K562 (cell line): Measurements from ENCODE around the gene JAKMIP2.

ENCODE experiments used
- CTCF ChIP-seq, 3 experiments: IDR thresholded peaks in 2 of 3; conservative IDR thresholded peaks in 1 of 3; 2 replicates each; pipeline ENCODE4 v1.5.1; 2011 to 2012; ENCODE audit warnings: low read length in 3 of 3, mild to moderate bottlenecking in 3 of 3, control low read depth in 2 of 3, improper control_type of control experiment in 1 of 3, inconsistent platforms in 1 of 3, low read depth in 1 of 3, mixed read lengths in 1 of 3, moderate library complexity in 1 of 3; ENCODE audit not compliant: insufficient read depth in 2 of 3
- EZH2 ChIP-seq: IDR thresholded peaks from 2 replicates; pipeline ENCODE4 v1.6.1; 2012; ENCODE audit warnings: low read depth, mild to moderate bottlenecking, inconsistent platforms, low read length, borderline replicate concordance
- IRF2 ChIP-seq: sonication (generic); formaldehyde crosslinking; IDR thresholded peaks from 2 replicates; pipeline ENCODE4 v1.8.1; 2022; ENCODE audit warnings: mild to moderate bottlenecking, missing genetic modification reagents
- JUNB ChIP-seq: fragments of 450-650 bp; formaldehyde crosslinking; conservative IDR thresholded peaks from 2 replicates; pipeline ENCODE4 v1.4.0; 2020; ENCODE audit warnings: mild to moderate bottlenecking
- KDM1A ChIP-seq, 2 experiments: fragments of 450-650 bp; IDR thresholded peaks; 2 replicates each; pipeline ENCODE4 v1.6.1; 2016; ENCODE audit warnings: mild to moderate bottlenecking in 2 of 2
- MAFG ChIP-seq: fragments of 450-650 bp; conservative IDR thresholded peaks from 2 replicates; pipeline ENCODE4 v1.6.1; 2016; ENCODE audit warnings: missing genetic modification characterization, missing compliant biosample characterization
- MEF2A ChIP-seq: IDR thresholded peaks from 2 replicates; pipeline ENCODE4 v1.6.1; 2011; ENCODE audit warnings: low read depth, mild to moderate bottlenecking, low read length, moderate library complexity; ENCODE audit not compliant: control insufficient read depth
- MEIS2 ChIP-seq: fragments of 450-650 bp; IDR thresholded peaks from 2 replicates; pipeline ENCODE4 v1.6.1; 2014; ENCODE audit warnings: mild to moderate bottlenecking; ENCODE audit not compliant: partially characterized antibody
- POLR2A ChIP-seq: fragments of 450-650 bp; conservative IDR thresholded peaks from 2 replicates; pipeline ENCODE4 v1.6.1; 2016
- PTRF ChIP-seq: fragments of 450-650 bp; IDR thresholded peaks from 2 replicates; pipeline ENCODE4 v1.6.1; 2016; ENCODE audit warnings: mild to moderate bottlenecking, missing genetic modification characterization, missing compliant biosample characterization
- SMARCE1 ChIP-seq: fragments of 450-650 bp; IDR thresholded peaks from 2 replicates; pipeline ENCODE4 v1.7.1; 2016; ENCODE audit warnings: mild to moderate bottlenecking
- TBL1XR1 ChIP-seq, 2 experiments: IDR thresholded peaks; 2 replicates each; pipeline ENCODE4 v1.6.1; 2012; ENCODE audit warnings: improper control_type of control experiment in 2 of 2, low read length in 2 of 2, mild to moderate bottlenecking in 1 of 2
- ZC3H4 ChIP-seq: sonication (generic); formaldehyde crosslinking; IDR thresholded peaks from 2 replicates; pipeline ENCODE4 v1.9.0; 2021; ENCODE audit warnings: missing genetic modification reagents, borderline replicate concordance
- TF ChIP-seq, protein P1 (sequence below): sonication (generic); formaldehyde crosslinking; IDR thresholded peaks from 2 replicates; pipeline ENCODE4 v1.4.0; 2020; ENCODE audit warnings: mild to moderate bottlenecking, missing genetic modification reagents

DNA sequence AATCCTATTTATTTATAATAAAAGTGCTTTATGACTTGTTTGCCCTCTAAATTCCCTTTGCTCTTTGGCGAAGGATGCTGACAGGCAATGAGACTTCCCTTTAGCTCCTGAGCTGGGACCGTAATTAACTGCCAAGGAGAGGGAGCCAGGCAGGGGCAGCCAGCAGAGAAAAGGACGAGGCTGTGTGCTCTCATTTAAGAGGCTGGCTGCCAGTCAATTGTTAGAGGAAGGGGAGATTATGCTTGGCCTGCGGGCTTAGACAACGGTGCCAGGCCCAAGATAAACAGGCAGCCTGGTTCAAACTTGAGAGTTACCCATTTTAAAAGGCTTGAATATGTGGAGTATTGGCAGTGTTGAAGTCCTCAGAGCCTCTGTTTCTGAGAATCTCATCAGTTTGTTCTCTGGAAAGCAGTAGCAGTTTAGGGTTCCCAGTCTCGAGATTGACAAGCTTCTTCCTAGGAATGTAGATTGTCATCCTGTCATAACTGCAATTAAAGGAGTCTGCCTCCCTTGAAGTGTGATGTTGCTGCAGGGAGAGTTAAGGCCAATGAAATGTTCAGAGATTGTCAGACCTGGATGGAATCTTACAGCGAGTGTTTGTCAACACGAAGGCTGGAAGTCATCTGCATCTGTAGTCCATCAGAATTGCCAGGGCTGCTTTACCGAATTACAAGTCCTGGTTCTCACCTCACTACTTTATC, 113.2 kb downstream of the JAKMIP2 start:
- TF ChIP-seq MEIS2 (no peak), EZH2 (no peak), TBL1XR1 (IDR thresholded peaks at IDR 0.05; ENCODE audit: low read length in 2 of 2) (no peak), POLR2A (no peak), ZC3H4 (CRISPR knock-in tag) (no peak), JUNB (CRISPR knock-in tag) (no peak), SMARCE1 (no peak), CTCF (IDR thresholded peaks at IDR 0.05 in 2 of 3, conservative IDR thresholded peaks at IDR 0.05 in 1 of 3; ENCODE audit: insufficient read depth in 2 of 3, low read depth in 1 of 3, low read length in 3 of 3) (no peak), PTRF (tag) (no peak), IRF2 (CRISPR knock-in tag) (no peak), KDM1A (IDR thresholded peaks at IDR 0.05) (no peak), MAFG (tag) (no peak), MEF2A (no peak)
- TF ChIP-seq, protein P1, sequence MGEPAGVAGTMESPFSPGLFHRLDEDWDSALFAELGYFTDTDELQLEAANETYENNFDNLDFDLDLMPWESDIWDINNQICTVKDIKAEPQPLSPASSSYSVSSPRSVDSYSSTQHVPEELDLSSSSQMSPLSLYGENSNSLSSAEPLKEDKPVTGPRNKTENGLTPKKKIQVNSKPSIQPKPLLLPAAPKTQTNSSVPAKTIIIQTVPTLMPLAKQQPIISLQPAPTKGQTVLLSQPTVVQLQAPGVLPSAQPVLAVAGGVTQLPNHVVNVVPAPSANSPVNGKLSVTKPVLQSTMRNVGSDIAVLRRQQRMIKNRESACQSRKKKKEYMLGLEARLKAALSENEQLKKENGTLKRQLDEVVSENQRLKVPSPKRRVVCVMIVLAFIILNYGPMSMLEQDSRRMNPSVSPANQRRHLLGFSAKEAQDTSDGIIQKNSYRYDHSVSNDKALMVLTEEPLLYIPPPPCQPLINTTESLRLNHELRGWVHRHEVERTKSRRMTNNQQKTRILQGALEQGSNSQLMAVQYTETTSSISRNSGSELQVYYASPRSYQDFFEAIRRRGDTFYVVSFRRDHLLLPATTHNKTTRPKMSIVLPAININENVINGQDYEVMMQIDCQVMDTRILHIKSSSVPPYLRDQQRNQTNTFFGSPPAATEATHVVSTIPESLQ (CRISPR knock-in tag) = no peak
